Measurements from ENCODE around the gene NACC1.

DNA sequence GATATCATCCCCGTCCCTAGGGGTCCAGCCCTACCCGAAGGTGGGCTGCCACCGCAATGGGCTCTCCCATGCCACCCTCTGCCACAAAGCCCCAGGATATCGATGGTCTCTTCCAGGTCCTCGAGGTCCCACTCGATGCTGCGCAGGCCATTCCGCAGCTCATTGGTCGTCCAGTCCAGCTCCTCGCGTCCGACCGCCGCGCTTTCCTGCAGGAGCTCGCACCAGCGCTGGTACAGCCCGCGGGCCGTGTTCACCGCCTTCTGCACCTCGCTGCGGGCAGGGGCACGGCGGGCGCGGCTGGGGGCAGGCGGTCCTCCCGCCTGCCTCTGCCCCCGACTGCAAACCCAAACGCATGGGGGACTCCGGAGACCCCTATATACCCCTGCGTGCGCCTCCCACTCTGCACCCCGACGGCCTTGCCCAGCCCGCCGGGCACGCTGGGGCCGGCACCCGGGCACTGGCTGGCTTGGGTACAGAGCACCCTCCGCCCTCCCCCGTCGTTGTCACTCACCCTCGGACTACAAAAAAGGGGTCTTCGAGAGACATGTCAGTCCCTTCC is 31.6 kb downstream of the NACC1 start:
- TF ChIP-seq, protein P1, sequence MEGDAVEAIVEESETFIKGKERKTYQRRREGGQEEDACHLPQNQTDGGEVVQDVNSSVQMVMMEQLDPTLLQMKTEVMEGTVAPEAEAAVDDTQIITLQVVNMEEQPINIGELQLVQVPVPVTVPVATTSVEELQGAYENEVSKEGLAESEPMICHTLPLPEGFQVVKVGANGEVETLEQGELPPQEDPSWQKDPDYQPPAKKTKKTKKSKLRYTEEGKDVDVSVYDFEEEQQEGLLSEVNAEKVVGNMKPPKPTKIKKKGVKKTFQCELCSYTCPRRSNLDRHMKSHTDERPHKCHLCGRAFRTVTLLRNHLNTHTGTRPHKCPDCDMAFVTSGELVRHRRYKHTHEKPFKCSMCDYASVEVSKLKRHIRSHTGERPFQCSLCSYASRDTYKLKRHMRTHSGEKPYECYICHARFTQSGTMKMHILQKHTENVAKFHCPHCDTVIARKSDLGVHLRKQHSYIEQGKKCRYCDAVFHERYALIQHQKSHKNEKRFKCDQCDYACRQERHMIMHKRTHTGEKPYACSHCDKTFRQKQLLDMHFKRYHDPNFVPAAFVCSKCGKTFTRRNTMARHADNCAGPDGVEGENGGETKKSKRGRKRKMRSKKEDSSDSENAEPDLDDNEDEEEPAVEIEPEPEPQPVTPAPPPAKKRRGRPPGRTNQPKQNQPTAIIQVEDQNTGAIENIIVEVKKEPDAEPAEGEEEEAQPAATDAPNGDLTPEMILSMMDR (IDR thresholded peaks at IDR 0.05), result no peak
- TF ChIP-seq EZH2 (IDR thresholded peaks at IDR 0.05), result peak; percentile 23
- TF ChIP-seq EZH2phosphoT487 (IDR thresholded peaks at IDR 0.05), result no peak

All from neural progenitor cell (in vitro differentiated cells).